T47D (cell line): ENCODE data around the gene PTX4.

Experiments used
- DNase-seq, 2 experiments: peaks; one replicate each; pipeline versions ENCODE4 v3.0.0 to v3.0.0-alpha.2; 2011 to 2012; ENCODE audit warnings: low read depth in 1 of 2, low spot score in 1 of 2
- JUND ChIP-seq: IDR thresholded peaks from 2 replicates; pipeline ENCODE4 v1.6.1; 2012; ENCODE audit warnings: low read depth
- in situ Hi-C: cut with HindIII; loops from 2 replicates; pipeline ENCODE4 v1.10.0; 2016; ENCODE audit warnings: low sequenced_read_pairs, low pct_unique_long_range_greater_than_20kb

The PTX4 gene

DNA sequence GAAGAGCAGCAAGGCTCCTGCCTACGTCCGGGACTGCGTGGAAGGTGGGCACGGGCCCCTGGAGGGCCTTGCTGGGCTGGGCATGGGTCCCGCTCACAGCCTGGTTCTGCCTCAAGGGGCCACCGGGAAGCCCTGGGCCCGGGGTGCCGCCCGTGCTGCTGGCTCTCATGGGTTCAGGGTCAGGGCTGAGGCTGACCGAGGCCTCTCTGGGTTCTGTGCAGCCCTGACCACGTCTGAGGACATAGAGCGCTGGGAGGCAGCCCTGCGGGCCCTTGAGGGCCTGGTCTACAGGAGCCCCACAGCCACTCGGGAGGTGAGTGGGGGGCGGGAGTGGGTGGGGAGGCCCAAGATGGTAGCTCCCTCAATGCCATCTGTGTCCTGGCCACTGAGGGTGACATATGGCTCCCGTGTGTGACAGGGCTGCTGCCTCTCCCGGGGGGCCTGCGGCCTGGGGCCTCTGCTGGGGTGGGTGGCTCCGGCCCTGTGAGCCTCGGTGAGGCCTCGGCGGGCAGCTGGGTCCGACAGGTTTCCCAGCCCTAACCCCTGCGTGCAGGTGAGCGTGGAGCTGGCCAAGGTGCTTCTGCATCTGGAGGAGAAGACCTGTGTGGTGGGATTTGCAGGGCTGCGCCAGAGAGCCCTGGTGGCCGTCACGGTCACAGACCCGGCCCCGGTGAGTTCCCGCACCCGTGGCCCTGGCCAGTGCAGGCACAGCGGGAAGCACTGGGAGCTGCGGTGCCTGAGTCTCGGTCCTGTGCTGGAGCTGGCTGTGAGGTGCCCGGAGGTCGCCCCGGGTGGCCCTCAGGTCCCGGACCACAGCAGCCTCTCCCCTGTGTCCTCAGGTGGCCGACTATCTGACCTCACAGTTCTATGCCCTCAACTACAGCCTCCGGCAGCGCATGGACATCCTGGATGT is 13.6 kb upstream of the PTX4 start:
- in situ Hi-C loops = no loop called here
- no peak for TF ChIP-seq JUND
- no peak for DNase-seq

GRCh38 chr16:1501630-1502029 is 12.9 kb upstream of the PTX4 start:
- no peak for DNase-seq
- in situ Hi-C loops = no loop called here
- no peak for TF ChIP-seq JUND

- in situ Hi-C loops = no loop called here
- DNase-seq = no peak
- no peak for TF ChIP-seq JUND
These were observed 11.9 kb upstream of the PTX4 start for GRCh38 chr16:1500465-1501150.

DNA sequence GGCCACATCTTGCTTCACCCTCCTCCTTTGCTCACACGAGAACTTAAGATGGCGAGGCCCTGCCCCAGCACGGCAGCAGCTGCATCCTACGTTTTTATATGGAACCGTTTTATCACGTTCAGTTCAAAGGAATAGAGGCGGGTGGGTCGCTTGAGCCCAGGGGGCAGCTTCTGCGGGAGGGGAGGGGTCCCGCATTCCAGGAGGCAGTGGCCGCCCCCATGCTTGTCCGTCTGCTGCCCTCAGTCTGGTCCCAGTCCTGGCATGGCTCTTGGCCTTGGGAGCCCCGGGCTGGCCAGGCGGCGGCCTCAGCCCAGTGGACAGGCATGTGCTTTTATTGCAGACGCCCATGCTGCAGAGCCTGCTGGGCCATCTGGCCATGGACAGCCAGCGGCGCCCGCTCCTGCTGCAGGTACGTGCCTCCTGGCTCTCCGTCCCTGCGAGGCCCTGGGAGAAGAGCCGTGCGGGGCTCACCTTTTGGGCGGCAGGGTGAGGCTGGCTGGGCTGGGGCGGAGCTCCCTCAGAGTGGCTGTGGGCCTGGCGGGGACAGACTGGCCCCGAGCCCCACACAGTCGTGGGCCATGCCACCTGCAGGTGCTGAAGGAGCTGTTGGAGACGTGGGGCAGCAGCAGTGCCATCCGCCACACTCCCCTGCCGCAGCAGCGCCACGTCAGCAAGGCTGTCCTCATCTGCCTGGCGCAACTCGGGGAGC is 11.2 kb upstream of the PTX4 start:
- in situ Hi-C loops = no loop called here
- no peak for TF ChIP-seq JUND
- DNase-seq = no peak

DNA sequence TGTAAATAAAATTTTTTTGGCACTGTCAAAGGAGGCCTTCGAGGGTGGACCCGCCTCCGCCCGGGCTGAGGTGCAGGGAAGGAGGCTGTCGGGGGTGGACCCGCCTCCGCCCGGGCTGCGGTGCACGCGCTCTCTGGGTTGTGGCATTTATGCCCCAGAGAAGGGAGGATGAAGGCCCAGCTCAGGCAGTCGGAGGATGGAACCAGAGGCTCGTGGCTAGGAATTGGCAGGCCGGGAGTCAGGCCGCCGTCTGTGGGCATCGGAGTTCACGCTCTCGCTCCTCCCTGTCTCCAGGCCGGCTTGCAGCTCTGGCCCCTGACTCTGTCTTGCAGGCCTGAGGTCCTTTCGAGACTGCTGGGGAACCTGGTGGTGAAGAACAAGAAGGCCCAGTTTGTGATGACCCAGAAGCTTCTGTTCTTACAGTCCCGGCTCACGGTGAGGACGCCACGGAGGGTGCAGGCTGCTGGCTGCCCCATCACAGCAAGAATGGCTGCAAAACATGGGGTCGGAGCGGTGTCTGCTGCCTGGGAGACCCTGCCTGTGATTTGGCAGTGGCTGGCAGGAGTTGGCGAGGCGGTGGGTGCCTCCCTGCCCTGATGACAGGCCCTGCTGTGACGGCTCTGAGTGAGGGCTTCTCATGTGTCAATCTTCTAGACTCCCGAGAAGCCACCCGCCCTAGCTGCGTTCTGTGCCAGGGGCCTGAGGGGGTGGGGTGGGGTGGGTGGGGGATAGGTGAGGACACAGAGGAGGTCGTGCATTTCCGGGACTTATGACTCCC is 10.3 kb upstream of the PTX4 start:
- in situ Hi-C loops = no loop called here
- TF ChIP-seq JUND = no peak
- no peak for DNase-seq

DNA sequence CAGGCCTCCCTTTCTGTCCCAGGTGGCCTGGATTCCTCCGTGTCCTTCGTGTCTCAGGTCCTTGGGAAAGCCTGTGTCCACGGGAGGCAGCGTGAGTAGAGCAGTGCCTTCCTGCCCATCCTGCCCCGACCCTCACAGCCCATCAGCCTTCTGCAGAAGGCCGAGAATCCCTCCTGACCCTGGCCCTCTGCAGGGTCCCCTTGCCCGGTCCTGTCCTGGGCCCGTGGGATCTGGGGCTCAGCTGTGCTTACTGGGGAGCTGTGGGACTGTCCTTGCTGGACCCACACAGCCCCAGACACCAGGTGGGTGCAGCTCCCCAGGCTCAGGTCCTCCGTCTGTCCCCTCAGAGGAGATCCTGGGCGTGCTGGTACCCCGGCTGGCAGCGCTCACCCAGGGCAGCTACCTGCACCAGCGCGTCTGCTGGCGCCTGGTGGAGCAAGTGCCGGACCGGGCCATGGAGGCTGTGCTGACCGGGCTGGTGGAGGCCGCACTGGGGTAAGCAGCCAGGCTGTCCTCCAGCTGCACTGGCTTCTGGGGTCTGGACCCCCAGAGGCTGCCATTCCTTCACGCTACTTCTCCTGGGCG is 8.4 kb upstream of the PTX4 start:
- in situ Hi-C loops = no loop called here

GRCh38 chr16:1496464-1496863 is 7.7 kb upstream of the PTX4 start:
- no peak for DNase-seq
- in situ Hi-C loops = no loop called here
- no peak for TF ChIP-seq JUND

More for the DNA sequence above, 8.4 kb upstream of the PTX4 start:
- no peak for DNase-seq
- TF ChIP-seq JUND = no peak

- TF ChIP-seq JUND = no peak
- in situ Hi-C loops = no loop called here
- DNase-seq = no peak
These were observed 7.1 kb upstream of the PTX4 start for GRCh38 chr16:1495889-1496262.

DNA sequence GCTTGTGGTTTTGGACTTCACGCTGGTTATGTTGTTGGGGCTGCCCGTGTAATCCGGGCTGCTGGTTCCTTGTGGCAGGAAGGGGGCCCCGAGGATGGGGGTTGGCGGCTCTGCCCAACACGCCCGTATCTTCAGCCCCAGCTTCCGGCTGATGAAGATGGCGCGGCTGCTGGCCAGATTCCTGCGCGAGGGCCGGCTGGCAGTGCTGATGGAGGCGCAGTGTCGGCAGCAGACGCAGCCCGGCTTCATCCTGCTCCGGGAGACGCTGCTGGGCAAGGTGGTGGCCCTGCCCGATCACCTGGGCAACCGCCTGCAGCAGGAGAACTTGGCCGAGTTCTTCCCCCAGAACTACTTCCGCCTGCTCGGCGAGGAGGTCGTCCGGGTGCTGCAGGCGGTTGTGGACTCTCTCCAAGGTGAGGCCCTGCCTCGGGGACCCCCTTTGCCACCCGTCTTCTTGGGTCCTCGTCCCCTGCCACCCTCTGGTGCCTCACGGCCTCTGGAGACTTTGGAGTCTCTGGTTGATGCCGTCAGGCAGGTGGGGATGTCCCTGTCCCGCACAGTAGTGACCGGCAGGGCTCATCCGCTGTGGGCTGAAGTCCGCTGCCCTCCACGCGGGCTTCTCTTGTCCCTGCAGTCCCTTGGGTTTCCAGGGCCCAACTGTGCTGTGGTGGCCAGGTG is 6.6 kb upstream of the PTX4 start:
- no peak for DNase-seq
- in situ Hi-C loops = no loop called here
- TF ChIP-seq JUND = no peak

- in situ Hi-C loops = no loop called here
- DNase-seq = no peak
- no peak for TF ChIP-seq JUND
These were observed 6.0 kb upstream of the PTX4 start for GRCh38 chr16:1494711-1495110.

DNA sequence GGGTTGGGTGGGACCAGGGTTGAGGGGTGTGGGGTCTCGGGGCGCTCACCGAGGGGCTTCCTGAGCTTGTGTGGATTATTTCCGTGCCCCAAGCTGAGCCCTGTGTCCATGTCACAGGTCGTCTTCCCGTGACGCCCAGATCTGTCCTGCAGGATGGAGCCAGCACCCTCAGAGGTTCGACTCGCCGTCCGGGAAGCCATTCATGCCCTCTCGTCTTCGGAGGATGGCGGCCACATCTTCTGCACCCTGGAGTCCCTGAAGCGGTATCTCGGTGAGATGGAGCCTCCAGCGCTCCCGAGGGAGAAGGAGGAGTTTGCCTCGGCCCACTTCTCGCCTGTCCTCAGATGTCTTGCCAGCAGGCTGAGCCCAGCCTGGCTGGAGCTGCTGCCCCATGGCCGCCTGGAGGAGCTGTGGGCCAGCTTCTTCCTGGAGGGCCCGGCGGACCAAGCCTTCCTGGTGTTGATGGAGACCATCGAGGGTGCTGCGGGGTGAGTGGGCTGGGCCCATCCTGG is 5.4 kb upstream of the PTX4 start:
- TF ChIP-seq JUND = no peak
- in situ Hi-C loops = no loop called here
- peak in 1 of 2 experiments; percentile 60 for DNase-seq
